Measurements from ENCODE around the gene GALNT4.

The GALNT4 gene

DNA sequence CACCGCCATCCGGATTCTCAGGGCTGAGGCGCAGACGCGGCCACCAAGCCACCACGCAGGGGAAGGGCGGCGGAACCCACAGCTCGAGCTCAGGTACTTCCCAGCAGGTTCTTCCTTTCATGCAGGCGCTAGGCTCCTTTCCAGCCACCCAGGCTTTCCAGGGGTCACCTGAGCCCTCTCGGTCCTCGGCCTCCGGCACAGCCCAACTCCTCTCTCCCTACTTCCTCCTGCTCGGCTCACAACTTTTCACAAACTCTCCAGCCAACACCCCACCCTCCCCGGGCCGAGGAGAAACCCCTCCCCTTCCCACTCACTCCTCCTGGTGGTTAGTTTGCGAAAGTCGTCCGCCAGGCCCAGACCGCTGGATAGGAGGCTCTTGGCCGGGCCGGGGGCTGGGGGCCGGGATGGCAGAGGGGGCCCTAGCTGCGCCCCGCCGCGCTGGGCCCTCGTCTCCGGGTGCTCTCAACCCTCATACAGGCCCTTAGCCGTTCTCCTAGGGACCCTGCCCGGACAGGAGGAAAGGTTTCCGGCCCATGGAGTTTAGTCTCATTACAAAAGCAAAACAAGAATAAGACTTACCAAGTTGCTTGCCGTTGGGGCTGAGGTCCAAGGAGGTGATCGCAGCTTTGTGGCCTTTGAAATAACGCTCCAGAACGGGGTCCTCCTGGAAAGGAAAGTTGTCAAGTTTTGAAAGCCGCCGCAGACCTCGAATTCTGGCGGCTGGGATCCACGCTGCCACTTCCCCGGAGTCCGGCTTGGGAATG, at the start of gene GALNT4:
Gene GALNT4 (minus strand): TSS at position 256 of the 764 bp plus-strand sequence. CDS start 247 bp downstream, at position 9.
- peak; percentile 95 for DNase-seq

DNA sequence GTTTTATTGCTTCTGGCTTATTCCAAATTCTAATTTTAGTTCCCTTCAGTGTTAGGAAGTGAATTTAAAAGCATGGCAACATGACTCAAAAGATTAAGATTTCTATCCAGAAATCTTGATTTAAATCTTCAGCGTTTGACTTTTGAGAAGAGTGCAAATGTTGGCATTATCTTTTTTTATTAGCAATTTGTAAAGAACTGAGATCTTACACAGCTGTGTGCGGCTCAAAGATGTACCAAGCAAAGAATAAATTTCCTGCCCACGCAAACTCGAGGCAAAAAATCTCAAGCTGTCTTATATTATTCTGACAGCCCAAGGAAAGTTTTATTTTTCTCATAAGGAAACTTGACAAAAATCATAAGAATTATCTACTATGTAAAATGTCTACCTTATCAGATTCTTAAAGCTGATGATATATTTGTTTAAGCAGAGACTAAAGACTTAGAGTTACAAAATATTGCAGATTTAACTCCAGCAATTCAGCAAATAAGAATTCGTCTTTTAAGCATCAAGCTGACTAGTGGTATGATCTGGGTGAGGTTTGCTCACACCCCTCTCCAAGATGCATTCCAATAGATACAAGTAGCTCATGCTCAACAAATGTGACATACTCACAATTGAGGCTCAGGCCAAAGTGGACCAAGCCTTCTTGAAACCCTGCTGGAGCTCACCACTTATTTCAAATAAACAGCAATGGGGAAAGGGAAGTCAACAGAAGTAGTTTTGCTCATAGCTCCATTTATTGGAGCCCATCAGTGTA, 48.6 kb upstream of the GALNT4 start:
- no peak for DNase-seq

DNA sequence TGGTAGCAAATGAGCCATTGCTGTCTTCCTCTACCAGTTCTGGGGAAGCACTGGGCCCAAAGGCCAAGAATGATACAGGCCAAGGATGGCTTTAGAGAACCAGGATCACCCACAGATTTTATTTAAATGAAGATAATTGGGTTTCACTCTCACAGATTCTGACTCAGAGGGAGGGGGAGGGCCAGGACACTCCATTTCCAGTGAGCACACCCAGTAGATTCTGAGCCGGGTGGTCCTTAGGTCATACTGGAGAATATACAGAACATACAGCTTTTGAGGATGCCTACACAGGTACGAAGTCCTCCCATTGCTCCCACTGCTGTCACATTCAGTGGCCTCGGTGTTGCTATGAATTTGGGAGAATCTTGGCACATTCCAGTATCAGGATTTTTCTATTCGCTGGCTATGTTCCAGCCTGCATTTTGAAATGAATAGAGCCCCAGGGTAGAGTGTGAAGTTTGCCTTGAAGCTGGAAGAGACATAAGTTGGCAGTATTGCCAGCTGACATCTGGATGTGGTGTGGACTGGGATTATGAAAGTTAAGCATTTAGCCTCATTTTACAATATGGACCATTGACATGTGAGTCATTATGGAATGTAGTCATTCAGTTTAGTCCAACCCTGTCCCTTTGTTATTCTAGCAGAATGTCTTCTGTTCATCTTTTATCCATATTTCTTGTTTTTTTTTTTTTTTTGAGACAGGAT, 47.0 kb upstream of the GALNT4 start:
- DNase-seq: no peak

DNA sequence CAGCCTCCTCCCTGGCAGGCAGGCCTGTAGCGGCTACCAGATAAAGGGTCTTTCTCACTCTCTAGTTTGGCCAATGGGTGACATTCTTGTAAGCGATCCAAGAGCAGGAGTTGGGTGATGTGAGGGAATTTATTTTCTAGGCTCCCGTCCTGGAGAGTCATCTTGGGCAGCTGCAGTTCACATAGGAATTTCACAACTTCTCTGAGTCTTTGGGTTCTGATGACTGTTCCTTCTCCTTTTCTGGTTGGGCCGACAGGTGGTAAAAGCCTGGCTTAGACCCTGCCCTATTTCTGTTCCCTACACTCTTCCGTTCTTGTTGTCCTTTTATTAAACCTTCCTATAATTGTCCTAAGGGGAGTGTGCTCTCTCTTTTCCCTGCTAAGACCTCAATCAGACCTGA, 43.9 kb upstream of the GALNT4 start:
- no peak for DNase-seq

DNA sequence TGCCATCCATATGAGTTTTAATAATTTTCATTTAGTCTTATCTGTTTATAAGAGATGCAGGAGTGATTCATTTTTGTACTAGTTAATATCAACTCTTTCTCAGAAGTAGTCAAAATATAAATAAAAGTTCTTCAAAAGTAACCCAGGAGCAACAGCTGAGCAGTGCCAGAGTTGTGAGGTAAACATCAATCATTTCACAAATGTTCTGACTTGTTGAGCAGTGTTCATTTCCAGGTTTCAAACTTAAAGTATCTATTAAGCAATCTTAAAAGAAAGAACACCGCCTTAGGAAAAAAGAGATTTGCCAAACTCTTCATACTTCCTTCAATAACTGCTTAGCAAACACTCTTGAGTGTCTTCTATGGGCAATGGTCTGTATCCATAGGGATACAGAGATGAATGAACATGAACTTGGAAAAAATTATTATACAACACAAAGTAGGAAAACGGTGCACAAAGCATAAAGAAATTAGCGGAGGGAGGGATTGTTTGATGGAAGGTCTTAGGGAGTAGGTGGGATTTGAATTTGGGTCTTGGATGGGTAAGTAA, 43.2 kb upstream of the GALNT4 start:
- no peak for DNase-seq

DNA sequence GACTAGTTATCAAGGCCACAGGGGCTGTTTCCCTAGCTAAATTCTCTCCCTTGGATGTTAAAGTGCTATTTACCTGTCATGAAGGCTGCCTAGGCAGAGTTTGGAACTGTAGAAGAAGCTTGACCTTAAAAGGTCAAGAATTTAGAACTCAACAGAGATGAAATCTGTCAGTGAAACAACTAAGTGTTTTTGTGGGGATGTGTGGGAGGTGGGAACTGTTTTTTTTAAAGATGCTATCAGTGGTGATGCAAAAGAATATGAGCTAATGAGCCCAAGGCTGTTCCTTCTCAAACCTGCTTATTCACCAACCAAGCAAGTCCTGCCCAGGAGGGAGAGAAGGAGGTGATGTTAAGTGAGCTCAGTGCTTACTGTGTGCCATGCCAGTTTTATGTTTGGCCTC, 42.0 kb upstream of the GALNT4 start:
- no peak for DNase-seq

DNA sequence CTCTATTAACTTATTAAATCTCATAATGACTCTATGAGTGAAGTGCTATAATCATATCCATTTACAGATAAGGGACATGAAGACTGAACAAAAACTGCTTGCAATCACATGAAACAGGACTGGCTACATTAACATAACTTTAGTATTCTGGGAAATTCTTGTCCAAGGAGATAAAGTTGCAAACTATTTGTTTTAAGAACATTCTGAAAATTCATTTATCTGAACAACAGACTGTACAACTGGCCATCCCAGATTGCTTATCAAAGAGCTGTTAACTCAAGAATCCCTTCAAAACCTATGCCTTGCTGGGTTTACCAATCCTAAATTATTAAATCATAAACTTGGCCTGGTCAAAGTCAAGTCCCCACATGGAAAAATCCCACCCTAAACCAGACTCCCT, 40.4 kb upstream of the GALNT4 start:
- DNase-seq: no peak

DNA sequence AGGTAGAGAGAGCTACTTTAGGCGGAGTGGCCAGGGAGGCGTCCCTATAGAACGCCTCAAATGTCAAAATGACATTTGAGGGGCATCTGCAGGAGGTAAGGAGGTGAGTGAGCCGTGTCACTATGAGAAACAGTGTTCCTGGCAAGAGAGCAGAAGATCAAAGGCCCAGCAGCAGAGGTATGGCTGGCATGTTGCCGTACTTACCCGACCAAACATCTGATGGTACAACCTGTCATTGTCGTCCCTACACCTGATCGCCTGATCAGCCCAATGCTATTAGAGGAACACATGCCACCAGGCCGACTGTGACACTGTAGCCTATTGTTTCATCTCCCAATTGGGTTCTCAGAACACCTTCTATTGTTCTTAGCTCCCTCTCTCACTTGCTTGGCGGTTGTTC, 35.2 kb upstream of the GALNT4 start:
- DNase-seq: no peak

DNA sequence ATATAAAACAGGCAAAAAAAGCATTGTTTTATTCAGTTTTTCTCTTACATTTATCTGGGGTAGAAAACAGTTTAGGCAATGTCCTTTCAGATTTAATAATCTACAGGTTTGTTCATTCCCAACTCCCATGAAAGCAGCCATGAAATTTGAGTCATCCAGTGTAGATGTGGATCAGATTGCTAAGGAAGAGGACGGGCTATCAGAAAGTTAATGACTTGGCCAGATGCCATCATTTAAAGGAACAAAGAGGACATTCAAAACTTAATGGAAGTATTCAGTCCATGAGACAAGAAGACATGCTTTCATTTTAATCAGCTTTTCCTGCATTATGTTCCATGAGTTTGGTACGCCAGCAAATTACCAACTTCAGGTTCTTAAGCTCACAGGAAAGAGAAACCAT, 32.4 kb upstream of the GALNT4 start:
- DNase-seq: no peak

DNA sequence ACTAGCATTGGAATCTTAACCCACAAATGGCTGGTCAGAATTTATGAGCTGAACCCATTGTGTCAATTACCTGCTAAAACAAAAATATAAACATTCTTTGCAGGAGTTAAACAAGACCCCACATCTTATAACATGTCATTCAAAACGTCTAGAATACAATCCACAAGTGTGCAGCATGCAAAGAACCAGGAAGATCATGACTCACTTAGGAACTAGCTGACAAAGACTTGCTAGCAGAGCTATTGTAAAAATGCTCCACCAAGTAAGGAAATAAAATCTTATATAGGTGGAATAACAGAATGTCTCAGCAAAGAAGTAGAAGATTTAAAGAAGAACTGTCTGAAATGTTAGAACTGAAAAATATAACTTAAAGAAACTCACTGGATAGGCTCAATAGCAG, 27.8 kb upstream of the GALNT4 start:
- DNase-seq: no peak

DNA sequence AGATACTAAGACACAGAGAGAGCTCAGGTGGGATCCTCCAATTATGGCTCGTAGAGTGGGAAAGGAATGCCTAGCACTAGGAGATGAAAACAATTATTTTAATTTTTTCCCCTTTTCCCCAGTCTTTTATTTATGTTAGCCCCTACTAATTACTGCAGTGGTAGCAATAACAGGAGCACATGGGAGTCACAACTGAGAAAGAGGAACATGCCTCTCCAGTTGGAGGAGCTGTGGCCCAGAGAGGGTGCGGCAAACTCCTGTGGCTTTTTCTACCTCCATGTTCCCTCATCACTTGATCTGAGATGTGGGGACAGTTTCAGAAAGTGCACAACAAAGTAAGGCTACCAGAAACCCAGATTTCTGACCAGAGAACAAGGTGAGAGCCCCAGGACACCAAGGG, 27.2 kb upstream of the GALNT4 start:
- DNase-seq: no peak

DNA sequence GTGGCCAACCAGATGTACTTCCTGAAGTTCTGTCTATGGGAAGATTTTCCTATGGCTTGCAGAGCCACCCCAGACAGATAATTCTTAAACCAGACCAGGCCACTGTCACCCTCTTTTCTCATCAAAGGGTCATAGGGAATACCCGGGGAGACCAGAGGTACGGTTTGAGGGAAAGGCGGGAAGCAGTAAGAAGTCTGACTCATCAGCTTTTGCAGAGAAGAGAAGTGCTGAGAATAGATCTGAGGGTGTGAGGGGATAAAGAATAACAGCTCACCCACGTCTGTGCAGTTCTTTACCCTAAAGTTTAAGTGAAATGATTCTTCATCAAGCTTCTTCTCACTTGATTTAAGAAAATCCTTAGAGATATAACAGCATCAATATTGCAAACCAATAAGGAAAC, 22.5 kb upstream of the GALNT4 start:
- no peak for DNase-seq

DNA sequence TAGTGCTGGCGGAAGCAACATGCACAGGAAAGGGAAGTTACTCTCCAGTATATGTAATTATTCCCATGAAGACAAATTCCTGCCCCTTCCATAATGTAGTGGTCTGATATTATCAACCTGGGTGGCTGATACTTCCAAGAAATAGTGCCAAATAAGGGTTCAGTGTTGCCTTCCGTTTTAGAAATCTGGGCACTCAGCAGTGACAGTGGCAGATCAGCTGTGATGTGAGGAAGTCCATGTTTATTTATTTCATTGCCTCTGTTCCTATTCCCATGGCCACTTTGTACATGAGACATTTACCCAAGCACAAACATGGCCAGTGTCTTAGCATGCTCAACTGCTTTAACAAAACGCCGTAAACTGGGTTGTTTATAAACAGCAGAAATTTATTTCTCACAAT, 21.6 kb upstream of the GALNT4 start:
- DNase-seq: no peak

DNA sequence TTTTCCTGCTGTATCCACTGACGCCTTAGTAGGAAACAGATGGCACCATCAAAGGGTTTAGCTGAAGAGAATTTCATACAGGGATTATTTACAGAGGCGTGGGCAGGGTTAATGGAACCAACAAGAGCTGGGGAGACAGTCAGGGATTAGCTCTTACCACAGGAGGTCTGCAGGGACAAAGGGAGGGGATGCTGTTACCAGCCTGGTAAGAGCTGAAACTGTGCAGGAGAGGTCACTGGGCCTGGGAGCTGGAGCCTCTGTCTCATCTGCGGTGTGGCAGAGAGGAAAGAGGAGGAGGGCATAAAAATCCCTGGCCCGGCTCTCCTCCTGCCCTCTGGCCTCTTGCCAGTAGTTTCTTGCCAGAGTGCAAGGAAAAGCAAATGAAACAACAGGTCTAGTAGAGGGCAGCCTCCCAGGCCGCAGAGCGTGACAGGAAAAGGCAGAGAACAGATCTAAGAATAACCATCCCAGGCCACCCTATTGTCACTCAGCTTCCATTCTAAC, 20.1 kb upstream of the GALNT4 start:
- peak; percentile 79 for DNase-seq

DNA sequence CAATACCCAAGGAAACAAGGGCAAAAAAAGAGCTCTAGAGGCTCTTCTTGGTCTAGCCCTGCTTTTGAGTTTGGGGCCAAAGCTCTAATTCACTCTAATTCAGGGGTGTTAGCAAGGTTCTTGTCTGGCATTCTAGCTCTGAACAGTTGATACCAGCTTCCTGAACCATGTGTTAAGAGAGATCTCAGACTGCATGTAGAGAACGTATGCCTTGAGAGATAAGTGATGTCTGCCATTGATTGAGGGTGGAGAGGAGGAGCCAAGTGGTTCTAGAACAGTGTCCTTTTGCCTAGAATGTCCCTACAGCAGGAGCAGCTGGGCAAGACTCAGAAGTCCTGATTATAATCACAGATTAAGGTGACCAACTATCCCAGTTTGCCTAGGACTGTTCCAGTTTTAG, 19.4 kb upstream of the GALNT4 start:
- no peak for DNase-seq

DNA sequence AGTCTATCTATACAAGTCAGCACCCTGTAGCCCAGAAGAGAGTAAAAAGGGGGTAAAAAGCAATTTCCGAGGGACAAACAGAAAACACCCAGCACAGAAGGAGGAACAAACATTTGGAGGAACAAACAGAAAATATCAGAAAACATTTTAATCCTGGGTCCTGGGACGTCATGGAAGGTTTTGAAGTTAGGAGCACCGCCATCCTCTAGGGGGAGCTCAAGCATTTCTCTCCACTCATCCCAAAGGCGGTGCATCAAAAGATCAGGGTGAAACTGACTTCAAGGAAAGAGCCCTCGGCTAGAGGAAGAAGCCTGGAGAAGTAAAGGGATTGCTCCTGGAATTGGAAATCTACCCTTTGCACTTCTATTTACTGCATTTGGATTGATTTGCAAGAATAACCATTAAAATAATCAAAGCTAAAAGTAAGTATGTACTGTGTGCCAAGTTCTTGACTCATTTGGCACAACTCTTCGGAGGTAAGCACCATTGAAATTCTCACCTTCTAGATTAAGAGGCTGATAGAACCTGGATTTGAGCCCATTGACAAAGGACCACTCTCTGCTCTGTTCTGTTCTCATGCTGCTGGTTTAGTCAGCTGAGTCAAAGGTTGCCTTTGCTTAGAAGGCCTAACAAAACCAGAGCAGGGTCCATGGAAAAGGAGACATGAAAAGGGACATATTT, 18.5 kb upstream of the GALNT4 start:
- DNase-seq: peak; percentile 94

DNA sequence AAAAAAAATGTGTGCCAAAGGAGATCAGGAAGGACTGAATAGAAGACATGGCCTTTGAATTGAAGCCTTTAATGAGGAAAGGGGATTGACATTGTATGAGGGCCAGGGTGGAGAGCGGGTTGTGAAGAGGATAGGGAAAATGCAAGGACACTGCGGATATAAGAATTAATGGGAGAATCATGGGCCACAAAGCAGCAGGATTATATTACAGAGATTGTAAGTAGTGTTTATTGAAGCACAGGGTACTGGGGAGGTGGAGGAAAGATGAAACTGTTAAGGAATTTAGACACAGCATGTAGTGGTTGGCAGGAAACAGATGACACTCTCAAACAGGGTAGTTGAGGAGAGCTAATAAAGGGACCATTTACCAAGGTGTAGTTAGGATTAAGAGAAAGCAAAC, 17.6 kb upstream of the GALNT4 start:
- DNase-seq: no peak

DNA sequence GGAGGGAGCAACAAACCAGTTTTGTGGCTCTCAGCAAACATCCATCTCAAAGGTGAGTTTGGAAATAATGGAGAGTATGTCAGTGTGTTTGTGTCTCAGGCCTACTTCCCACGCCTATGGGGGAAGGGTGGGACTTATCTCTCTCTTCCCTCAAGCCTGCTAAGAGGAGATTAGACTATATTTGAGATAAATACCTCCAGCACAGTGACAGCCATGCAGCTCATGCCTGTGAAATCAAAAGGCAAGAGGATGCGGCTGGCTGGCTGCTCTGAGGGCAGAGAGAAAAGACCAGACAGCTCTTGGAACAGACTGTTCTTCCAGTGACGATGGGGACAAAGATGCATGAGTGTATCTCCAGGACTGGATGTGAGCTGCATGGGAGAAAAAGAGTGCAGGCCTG, 16.0 kb upstream of the GALNT4 start:
- DNase-seq: no peak

DNA sequence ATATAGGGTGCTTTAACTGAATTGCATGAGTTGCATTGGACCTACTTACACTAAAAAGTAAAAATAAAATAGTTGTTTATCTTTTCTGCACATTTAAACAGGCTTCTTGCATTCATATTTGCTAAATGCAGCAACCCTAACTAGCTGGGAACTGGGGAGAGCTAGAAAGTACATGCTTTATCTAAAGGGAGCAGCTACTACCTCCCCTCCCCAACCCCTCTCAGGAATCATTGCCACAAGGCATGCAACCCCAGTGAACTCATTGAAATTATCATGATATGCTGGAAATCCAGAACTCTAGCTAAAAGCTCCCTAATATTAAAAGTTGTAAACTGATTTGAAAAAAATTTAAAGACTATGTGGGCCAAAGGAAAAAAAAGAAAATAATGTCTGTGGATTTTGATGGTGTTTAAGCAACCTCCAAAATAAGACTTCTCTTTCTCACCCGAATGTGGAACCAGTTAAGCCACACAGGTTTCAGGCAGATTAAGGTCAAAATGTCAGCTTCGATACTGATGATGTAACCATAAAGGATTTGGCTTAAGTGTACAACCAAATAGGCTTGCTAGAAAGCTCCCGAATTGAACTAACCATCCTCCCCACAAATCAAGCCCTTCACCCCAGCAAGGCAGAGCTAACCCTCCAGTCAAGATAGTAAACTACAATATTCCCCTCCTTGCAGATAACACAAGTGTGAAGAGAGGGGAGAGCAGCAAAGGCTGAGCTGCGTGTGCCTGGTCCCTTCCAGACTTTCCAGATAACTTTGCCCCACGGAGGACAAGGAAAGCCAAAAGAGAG, 15.0 kb upstream of the GALNT4 start:
- DNase-seq: no peak

DNA sequence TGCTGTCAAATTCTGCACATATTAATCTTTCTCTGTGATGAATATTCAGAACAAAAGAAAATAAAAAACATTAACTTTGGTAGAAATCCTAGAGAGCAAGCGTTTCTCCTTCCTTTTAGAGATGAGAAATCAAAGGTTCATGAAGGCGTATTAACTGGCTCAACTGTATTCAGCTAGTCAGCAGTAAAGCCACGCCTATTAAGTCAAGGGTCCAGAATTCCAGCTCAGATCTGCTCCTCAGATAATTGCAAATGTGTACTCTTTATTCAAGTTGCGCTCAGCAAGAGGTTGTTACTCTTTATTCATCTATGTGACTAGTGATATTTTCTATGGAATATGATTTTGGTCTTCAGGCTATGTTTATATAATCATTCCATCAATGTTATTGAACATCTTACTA, 14.3 kb upstream of the GALNT4 start:
- DNase-seq: no peak

DNA sequence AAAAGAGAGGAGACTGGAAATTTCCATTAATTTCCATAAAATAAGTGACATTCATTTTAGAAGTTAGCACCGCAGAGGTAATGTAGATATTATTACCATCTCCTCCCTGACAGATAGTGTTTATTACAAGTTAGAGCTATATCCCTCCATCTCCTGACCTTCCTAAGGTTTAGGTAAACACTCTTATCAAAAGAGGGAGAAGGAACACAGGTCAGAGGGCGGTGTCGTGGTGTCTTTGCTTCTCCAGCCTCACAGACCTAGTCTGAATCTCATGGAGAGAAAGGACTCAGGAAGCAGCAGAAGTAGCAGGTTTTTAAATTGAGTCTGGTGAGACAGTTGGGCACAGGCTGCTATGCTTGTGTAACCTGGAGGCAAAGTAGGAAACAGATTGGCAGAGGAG, 12.8 kb upstream of the GALNT4 start:
- no peak for DNase-seq

DNA sequence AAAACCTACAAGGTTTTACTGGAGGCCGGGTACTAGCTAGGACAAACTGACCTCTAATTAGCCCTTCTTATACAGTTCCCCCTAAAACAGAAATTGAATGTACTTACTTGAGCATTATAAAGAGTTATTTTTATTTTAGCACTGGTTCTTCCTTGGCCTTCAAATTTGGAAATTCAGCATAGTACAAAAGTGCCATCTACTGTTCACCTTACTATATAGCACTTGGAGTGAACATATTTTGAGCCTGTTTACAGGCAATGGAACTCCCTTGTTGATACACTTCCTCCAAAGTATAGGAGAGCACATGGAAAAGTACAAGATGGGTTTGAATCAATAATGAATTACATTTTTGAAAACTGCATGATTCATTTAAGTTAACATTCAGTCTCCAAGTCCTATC, 5.1 kb upstream of the GALNT4 start:
- DNase-seq: peak; percentile 79
